Stimulated activated CD8-positive, alpha-beta memory T cell treated with anti-CD3 and anti-CD28 coated beads, Interleukin-15, amount 100 ng/mL, for 1 hour (primary cell): ENCODE data around the gene MAP3K14.

Experiments
- DNase-seq: peaks from one replicate; pipeline ENCODE4 v3.0.0-alpha.2; 2020; ENCODE audit warnings: low read depth

The MAP3K14 gene

DNA sequence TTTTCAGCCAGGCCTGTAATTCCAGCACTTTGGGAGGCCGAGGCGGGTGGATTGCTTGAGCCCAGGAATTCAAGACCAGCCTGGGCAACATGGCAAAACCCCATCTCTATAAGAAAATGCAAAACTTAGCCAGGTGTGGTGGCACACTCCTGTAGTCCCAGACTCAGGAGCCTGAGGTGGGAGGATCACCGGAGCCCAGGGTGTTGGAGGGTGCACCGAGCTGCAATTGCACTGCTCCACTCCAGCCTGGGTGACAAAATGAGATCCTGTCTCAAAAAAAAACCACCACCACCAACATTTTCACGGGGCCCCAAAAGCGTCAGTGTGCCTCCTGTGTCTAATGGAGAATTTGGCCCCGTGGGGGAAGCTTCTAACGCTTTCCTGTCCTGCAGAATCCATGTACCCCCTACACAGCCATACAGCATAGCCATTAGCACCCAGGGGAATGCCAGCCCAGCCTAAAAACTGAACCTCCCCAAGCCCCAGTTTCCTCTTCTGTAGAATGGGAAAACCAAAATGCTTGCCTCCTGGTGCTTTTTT lies 22.2 kb upstream of the MAP3K14 start:
- no peak for DNase-seq

DNA sequence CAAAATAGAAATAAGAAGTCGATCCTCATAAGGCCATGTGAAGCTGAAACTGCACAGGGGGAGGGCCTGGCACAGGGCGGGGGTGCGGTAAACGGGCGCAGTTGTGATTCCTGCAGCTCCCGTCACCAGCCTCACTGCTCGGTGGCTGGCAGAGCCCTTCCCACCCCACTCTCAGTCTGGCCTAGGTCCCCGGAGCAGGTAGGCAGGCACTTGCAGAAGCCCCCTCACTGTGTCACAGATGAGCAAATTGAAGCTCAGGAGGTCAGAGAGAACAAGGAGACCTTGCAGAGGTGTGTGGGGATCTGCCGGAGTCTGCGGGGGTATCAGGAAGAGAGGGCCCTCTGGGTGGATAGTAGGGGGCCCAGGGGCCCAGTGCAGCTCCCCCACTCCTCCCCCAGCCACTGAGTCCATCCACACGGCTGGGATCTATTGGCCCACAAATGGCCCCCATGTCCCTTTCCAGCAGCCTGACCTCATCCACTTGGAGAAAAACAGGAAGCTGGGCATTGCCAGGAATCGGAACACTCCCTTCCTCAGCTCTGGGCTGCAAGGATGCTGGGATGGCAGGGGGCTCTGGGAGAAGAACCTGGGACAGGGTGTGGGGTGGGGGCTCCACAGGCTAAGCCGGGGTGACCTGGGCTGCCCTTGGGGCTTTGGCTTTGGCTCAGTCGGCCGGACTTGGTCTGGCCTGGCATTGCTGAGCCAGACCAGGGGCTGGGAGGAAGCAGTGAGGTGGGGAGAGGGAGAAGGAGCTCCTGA lies 21.4 kb upstream of the MAP3K14 start:
- DNase-seq, result no peak

DNA sequence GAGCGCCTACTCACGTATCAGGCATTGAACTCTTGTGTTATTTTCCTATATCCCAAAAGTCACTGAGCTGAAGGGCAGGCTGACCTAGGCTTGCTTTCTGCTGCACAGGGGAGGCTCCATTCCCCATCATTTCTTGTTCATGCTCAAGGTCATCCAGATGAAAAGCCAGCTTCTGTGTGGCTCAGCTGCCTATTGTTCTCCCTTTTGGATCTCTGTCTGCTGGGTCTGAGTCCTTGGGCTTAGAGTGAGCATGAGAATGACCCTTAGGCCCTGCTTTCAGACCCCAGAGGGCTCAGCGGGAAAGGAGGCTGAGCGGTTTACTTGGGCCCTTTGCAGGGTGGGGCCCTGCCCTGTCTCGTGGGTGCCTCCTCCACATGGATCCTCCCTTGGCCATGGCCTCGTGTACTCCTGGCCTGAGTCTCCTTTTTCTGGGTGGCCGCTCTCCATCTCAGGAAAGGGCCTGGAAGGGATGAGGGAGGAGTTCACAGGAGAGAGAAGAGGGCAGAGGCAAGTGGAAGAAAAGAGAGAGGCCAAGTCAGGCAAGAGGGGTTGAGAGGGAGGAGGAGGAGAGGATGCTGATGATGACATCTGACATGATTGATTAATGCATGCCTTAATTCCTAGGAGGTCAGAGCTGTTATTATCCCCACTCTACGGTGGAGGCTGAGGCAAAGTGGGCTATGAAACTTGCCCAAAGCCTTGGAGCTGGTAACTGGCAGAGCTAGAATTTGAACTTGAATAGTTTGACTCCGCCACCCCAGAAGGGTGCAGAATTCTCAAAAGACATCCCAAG lies 19.8 kb upstream of the MAP3K14 start:
- DNase-seq, result no peak

DNA sequence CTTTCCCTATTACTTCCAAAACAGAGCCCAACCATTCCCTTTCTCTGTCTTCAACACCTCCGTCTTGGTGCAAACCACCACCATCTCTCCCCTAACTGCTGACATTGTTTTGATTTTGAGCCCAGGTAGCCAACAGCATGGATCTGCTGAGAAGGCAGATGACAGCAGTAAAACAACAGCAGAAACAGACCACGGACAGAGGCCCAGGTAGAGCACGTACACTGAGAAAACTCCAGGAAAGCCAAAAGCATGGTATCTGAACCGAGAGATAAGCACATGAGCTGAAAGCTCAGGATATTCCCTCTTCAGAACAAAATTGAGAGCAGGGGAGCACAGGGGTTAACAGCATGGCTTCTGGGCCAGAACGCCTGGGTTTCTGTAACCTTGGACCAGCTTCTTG lies 18.9 kb upstream of the MAP3K14 start:
- no peak for DNase-seq

DNA sequence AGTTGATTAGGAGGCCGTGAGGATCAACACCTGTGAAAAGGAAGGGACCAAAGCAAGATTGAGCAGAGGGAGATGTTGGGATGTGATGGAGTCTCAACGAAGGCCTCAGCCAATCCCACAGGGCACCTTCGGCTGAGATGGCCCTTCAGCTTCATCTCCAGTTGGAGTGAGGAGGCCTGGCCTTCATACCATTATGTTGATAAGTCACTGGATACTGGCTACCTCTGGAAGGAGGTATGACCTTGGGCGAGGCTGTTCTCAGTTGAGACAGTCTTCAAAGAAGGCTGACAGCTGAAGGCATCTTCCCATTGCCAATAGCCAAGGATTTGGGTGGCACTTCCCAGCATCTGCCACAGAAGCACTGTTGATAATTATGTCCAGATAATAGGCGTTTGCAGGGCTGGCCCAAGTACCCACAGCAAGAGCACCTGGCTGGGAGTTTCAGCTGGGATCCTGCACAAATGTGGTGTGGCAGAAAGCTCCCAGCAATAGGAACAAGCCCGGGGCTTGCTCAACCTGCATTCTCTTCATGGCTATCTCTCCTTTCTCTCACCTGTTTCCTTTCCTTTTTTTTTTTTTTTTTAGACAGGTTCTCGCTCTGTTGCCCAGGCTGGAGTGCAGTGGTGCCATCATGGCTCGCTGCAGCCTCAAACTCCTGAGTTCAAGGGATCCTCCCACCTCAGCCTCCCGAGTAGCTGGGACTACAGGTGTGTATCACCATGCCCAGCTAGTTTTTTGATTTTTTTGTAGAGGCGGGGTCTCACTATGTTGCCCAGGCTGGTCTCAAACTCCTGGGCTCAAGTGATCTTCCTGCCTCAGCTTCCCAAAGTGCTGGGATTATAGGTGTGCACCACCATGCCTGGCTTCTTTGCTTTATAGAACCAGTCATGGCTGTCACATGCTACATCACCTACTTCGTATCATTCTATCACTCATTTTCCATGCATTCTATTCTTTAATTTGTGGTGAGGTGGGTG lies 18.2 kb upstream of the MAP3K14 start:
- DNase-seq, result no peak

DNA sequence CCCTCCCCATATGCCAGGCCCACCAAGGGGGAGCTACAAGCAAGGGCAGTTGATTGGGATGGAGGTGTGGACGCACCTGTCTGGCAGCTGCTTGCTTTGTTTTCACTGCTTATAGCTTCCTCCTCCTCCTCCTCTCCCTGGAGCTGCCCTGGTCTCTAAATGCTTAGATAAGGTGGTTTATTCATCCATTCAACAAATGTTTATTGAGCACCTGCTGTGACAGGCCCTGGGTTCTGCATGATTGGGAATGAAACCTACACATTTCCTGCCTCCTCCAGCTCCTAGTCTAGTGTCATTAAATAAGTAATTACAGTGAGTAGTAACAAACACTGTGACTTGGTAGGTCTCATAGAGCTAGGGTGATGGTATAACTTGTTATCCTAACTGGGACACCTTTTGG lies 17.4 kb upstream of the MAP3K14 start:
- no peak for DNase-seq

DNA sequence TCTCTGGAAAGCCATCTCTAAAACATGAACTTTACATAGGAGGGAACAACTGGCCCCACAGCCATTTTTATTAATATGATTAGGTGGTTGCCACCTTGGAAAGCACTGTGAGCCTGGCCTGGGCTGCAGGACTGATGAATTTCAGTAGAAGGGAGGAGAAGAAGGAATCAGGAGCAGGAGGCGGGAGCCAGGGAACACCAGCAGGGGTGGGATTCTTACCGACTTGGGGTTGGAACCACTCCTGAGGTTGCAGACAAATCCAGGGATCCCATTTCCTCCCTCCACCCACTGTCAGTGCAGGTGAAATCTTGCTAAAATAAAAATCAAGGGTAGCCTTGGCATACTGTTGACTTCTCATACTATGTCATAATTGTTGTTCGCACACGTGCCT lies 16.9 kb upstream of the MAP3K14 start:
- no peak for DNase-seq

DNA sequence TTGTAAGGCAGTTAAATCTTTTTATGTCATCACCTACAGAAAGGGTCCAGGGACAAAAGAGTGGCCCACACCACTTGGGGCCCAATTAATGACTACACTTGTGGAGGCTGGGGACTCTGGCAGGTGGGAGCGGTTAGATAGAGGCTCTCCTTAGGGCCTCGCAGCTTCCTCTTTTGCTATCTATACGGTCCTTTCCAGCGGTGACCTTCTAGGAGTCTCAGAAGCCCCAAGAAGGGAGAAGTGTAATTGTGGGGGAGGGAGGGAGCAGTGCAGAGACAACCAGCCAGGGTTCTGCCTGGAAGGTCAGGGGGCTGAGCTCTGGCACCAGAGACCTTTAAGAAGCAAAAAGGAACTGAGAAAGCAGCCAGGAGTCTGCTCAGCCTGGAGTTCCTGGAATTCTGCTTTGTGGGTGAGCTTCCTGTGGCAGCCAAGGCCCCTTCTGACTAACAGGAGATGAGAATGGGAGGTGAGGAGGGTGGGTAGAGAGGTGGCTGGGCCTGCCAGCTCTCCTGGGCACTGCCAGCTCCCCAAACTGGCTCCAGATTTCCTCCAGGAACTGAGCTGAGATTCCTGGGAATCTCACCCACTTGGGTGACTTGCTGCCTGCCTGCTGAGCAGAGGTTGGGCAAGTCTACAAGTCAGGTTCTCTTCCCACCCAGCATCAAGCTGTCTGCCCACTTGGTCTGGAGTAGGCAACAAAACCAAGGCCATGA lies 16.3 kb upstream of the MAP3K14 start:
- no peak for DNase-seq

DNA sequence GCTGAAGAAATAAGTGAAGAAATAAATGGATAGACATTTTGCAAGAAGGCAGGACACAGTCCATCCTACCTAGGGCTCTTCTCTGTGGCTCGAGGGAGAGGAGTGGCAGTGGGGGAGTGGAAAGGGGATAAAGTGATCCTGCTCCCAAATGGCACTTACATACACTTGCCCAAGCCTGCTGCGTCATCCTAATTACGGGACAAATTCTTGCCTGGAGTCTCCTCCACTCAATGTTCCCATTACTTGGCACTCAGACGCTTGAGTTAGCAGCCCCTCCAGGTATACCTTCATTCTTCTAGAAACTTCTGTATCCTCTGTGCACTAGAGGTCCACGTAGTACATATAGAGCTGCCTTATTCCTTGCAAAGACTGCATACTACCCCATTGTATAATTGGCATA lies 15.7 kb upstream of the MAP3K14 start:
- no peak for DNase-seq

DNA sequence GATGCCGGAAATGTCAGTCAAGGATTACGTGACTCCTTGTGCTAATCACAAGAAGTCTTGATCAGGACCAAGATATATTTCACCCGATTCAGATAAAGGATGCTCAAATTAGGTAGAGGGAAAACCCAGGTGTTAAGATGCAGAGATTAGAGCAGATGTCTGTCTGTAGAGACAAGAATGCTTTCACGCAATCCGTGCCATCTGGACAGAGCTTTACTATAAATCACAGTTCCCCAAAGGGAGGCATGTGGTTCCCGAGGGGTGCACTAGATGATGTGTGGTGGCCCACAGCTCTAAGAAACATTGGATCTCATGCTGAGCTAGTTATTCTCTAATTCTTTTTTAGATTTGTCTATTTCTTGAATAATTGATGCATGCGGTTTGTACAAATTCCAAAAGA lies 9.8 kb upstream of the MAP3K14 start:
- DNase-seq, result no peak

DNA sequence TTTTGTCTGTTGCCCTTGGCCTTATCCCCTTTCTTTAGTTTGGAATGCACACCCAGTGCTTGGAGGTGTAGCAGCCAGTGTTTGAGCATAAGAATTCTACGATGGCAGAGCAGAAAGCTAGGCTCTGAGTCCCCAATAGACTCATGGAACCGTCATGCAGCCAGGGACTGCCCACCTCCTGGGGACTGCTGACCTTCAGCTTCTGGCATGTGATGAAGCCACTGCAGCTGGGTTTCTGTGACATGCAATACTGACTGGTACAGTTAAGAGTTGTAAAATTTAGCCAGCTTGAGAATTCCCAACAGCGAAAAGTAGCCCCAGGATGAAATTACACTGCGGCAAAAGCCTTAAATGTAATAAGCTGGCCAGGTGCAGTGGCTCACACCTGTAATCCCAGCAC lies 9.0 kb upstream of the MAP3K14 start:
- DNase-seq, result no peak

DNA sequence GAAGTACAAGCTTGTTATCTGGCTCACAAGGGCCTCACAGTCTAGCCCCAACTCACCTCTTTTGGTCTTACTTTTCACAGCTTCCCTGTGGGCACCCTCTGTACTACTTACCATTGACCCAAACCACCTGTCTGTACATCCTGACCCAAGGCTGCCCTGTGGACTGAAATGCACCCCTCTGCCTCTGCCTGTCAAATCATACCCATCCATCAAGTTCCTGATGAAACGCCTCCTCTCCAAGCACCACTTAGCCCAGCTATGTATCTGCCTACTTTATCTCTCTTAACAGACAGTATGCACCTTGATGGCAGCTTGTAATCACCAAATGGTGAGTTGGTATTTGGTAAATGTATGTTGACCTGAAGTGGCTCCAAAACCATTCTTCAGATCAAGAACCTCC lies 7.5 kb upstream of the MAP3K14 start:
- DNase-seq, result no peak

DNA sequence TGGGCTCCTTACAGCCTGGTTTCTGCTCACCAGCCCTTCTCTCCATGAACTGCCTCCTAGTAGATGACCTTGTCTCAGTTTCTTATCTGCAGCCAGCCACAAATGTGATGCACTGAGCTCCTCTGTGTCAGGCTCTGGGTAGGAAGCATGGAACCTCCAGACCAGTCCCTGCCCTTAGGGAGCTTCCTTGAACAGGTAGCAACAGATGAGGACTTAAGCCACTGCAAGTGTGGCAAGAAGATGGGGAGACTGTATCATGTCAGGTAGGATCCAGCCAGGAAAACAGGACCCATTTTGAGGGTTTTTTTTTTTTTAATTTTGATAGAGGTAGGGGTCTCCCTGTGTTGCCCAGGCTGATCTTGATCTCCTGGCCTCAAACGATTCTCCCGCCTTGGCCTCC lies 5.3 kb upstream of the MAP3K14 start:
- DNase-seq, result no peak

DNA sequence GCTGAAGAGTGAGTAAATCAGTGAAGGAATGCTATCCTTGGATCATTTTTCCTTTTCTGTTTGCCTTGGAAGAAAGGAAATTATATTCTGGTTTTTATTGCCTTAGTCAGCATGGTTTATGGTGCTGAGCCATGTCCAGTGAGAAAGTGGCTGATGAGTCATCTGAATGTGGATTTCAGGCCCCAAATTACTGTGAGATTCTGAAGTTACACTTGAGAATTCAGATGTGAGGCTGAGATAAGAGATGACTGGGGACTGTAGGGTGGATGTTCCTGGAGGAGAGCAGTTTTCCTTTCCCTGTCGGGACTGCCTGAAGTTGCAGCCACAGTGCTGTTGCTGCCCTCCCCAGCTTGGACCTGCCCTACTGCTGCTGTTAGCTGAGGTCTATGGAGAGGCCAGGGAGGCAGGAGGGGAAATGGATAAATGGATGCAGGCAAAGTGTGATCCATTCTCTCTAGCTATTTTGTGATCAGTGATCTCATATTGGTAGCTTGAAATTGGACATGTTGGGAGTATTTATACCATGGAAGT lies 4.2 kb upstream of the MAP3K14 start:
- DNase-seq, result no peak

DNA sequence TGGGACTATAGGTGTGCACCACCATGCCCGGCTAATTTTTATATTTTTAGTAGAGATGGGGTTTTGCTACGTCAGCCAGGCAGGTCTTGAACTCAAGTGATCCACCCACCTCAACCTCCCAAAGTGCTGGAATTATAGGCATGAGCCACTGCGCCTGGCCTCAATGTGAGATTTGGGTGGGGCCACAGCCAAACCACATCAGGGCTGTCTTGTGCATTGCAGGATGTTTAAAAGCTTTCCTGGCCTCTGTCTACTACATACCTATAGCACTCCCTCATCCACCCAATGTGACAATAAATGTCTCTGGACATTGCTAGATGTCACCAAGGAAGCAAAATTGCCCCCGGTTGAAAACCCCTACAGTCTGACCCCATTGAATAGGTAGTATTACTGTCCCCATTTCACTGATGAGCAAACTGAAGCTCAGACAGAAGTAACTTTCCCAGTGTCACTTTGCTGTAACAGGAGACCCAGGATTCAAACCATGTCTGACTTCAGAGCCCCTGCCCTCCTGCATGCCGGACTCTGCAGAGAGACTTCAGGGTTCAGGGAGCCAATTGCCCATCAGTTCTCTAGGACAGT lies 3.6 kb upstream of the MAP3K14 start:
- no peak for DNase-seq

DNA sequence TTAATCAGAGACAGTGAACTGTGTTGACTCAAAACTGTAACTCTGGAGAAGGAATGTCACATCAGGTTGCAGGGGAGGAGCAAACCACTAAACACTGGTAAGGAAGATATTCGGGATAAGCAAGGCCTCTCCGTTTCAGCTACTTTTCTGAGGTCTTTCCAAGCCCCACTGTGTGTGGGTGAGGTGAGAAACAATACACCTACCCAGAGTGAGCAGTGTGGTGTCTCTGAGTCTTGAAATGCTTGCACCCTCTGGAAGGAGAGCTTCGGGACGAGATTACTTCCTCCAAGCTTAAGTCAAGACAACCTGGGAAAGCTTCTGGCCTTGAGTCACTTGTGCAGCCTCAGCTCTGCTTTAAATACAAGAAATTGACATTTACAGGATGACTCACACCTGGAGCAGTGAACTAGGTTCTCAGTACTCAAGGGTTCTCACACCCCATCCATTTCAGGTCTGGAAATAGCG lies 2.5 kb upstream of the MAP3K14 start:
- no peak for DNase-seq

DNA sequence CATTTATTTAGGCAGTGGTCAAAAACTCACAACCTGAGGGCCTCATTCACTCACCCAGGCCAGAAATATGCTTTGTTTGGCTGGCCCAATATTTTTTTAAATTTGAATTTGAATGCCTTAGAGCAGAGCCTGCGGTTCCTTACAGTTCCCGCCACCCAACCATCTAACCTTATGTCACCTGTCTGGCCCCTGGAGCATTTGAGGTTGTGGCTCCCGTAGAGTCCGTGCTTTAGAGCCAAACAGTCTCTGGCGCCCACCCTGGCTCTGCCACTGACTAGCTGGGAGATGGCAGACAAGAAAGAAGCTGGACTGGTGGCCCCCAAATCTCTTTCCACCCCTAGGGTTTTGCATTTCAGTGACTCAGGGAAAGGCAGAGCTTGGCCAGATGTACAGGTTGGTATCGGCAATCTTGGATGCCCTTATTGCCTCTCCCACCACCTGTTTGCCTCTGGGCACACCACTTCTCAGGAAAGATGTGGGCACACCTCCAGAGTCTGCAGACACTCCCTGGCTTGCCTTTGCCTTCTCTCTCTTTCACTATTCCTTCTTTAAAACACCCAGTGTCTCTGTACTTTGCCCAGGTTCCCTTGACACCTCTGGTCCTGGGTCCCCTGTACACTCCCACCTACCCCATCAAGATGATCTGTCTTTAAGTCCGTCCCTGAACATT lies 1.9 kb upstream of the MAP3K14 start:
- DNase-seq, result no peak

DNA sequence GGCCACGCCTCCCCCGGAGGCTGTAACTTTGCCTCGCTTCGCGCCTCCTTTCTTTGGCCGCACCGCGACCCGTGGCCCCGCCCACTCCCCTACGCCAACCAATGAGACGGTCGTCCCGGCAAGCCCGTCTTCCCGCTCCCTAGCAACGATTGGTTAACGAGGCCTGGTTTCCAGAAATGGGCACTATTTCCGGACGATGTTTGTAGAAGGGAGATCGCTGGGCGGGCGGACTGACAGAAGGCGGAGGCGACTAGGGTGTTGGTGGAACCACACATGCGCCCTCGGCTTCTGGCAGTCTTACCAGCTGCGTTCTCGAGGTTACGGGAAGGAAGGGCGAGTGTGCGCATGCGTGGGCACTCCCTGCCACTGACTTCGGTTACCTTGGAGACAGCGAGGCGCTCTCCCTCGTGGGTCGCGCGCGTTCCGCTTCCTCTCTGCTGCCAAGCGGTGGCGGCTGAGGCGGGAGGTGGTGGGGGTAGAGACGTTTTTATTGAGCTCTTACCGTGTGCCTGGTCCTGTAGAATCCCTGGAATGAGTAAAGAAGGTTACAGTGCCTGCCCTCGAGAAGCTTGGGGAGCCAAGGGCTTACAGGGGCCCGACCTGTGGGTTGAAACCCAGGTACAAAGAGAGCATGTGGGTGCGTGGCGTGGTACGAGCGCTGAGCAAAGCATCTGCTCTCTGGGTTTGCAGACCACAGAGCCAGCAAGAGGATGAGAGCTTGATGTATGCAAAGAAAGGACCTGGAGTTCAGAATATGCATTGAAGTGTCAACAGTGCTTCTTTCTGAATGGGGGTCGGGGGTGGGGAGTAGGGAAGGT lies 500 bp upstream of the MAP3K14 start:
- DNase-seq, result peak; percentile 98
